Breast epithelium (tissue), 3 donors: ENCODE results near the gene POC1A.

ENCODE experiments used
- CTCF ChIP-seq, 3 donors: fragments of 450-650 bp; IDR thresholded peaks; one replicate each; pipeline ENCODE4 v1.5.1; 2016 to 2017; ENCODE audit warnings: antibody characterized with exemption in 3 of 3, mild to moderate bottlenecking in 3 of 3, moderate library complexity in 3 of 3
- POLR2A ChIP-seq: fragments of 450-650 bp; IDR thresholded peaks from one replicate; pipeline ENCODE4 v1.6.1; 2016; ENCODE audit warnings: antibody characterized with exemption, mild to moderate bottlenecking, moderate library complexity

GRCh38 chr3:52026041-52026440 is 128.2 kb downstream of the POC1A start:
- TF ChIP-seq CTCF (IDR thresholded peaks at IDR 0.05) = no peak
- no peak for TF ChIP-seq POLR2A
